ENCODE results near the gene GALNT10.

GALNT10 gene

DNA sequence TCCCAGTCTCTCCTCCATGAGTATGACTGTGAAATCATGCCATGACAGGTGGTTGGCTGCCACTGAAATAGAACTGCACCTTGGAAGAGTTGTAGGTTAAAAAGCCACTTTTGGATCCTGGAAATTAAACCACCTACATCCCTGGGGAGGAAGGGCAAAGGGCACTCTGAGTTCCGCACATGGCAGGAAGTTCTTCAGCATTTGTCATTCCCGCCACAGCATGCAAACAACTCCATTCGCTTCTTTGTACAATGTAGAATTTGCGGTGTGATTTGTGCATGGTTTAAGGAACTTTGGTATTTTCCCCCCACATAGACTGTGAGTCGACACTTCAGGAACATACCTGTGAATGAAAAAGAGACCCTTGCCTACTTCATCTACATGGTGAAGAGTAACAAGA lies 265.1 kb downstream of the GALNT10 start:
- TF ChIP-seq, protein P1, sequence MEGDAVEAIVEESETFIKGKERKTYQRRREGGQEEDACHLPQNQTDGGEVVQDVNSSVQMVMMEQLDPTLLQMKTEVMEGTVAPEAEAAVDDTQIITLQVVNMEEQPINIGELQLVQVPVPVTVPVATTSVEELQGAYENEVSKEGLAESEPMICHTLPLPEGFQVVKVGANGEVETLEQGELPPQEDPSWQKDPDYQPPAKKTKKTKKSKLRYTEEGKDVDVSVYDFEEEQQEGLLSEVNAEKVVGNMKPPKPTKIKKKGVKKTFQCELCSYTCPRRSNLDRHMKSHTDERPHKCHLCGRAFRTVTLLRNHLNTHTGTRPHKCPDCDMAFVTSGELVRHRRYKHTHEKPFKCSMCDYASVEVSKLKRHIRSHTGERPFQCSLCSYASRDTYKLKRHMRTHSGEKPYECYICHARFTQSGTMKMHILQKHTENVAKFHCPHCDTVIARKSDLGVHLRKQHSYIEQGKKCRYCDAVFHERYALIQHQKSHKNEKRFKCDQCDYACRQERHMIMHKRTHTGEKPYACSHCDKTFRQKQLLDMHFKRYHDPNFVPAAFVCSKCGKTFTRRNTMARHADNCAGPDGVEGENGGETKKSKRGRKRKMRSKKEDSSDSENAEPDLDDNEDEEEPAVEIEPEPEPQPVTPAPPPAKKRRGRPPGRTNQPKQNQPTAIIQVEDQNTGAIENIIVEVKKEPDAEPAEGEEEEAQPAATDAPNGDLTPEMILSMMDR (conservative IDR thresholded peaks at IDR 0.05), result no peak
- no peak overlapping the region for H3K27ac ChIP-seq

DNA sequence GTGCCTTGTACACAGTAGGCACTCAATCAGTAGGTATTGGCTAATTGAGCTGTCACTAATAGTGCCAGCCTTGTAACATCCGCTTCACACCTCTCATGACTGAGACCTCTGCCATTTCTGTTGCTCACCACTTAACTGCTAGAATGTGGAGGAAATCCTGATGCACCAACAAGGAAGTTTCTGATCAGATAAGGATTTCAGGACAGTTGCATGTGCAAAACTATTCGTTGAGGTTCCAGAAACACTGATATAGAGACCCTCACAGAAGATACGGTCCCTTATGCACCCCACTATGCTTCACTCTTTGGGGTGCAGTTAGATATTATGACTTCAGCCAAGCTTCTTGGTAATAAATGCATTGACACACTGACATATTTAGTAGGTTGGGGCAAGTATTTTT lies 266.0 kb downstream of the GALNT10 start:
- no peak overlapping the region for H3K27ac ChIP-seq
- TF ChIP-seq, protein P1 (conservative IDR thresholded peaks at IDR 0.05), result no peak

DNA sequence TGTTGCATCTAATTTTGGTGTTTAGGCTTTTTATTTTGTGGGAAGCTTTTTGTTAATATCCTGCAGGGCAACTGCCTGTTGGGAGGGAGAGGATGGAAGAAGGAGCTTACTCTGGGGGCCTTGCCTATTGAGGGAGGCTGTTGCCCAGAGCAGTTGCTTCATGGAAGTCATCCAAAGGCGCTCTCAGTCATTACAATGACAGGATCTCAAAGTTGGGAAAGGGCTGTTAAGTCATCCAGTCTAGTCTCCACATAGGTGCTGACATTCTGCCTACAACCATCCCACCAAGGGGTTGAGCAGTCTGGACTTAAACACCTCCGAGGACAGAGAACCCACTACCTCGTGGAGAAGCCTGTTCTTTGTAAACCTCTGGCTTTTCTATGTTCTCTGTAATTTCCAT lies 268.5 kb downstream of the GALNT10 start:
- H3K27ac ChIP-seq, result no peak overlapping the region
- TF ChIP-seq, protein P1 (conservative IDR thresholded peaks at IDR 0.05), result no peak

DNA sequence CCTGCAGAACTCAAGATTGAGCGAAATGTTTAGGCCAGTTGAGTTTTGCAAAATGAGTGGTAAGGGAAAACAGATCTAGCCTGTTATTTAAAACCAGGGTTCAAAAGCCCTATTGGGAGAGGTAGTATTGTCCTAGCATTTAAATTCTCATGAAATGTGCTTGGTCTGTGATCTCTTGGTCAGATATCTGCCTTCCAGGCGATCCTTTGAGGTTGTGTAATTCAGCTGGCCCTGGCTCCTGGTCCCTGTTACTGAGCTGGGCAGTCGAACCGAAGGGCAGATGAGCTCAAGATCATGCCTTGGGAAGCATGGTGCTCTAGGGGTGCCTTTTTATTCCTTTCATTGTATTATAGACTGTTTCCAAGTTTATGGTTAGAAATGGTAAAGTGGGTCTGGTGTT lies 269.6 kb downstream of the GALNT10 start:
- TF ChIP-seq, protein P1 (conservative IDR thresholded peaks at IDR 0.05), result no peak
- H3K27ac ChIP-seq, result no peak overlapping the region

DNA sequence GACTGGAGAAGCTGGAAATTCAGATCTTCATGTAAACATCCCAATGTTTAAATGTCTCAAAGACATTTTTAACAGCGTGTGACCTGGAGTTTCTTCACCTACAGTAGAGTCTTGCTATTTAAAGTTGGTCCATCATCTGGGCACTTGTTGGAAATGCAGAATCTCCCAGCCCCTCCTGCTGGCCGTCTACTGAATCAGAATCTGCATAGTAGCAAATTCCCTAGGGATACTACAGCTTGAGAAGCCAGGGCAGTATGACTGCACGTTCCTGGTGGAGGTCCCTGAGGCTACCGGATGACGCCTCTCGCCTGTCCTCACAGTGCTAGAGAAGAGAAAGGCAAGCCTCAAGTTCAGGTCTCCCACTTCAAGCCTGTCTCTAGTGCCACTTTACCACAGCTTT lies 271.0 kb downstream of the GALNT10 start:
- TF ChIP-seq, protein P1 (conservative IDR thresholded peaks at IDR 0.05), result peak; percentile 32; the same call in 1 of the 2 replicates

DNA sequence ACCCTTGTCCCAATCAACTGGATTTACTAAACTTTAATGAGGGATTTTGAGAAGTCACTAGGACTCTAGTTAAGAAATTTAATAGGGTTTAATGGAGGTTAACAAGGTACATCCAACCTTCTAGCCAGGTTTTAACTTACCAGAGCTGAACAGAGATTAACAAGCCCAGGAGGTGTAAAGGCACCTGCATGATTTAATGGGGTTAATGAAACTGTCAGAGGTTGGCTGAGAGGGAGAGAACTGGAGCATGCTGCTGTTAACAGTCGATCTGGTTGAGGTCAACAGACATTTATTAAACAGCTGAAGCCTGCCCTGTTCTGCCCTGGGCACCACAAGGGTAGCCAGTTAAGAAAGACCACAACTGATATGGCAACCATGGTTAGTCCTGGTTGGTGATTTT lies 273.9 kb downstream of the GALNT10 start:
- TF ChIP-seq, protein P1 (conservative IDR thresholded peaks at IDR 0.05), result no peak
- peak overlapping the region; percentile 48 for H3K27ac ChIP-seq

More for the DNA sequence above, 271.0 kb downstream of the GALNT10 start:
- H3K27ac ChIP-seq, result no peak overlapping the region

DNA sequence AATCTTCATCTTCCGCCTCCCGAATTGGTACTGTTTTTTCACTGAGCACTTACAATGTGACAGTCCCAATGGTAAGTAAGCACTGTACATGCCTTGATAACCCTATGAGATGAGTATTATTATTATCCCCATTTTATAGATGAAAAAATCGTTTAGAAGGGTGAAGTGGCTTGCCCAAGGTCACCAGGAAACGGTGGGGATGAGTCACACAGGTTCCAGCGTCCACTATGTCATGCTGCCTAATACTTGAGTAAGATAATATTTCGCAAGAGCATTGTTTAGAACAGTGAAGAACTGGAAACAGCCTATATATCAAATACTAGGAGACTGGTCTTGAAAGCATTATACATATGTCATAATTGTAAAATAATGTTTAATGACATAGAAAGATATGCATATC lies 274.6 kb downstream of the GALNT10 start:
- peak overlapping the region; percentile 48; the same call in 1 of the 2 replicates for H3K27ac ChIP-seq
- TF ChIP-seq, protein P1 (conservative IDR thresholded peaks at IDR 0.05), result no peak
